Left lung (tissue), 10 donors: Measurements from ENCODE around the gene ZC3HAV1. TPM values are rescaled to one million over a fixed set of nuclear protein-coding genes. Genes with fewer than 3 reads are reported as not detected.
"Not testable (repeated sequence)": the region's sequence is repeated elsewhere in the genome, so short reads cannot be mapped to it uniquely, and the experiment has no call there.

ENCODE experiments used
- ATAC-seq: fragments of 200-7000 bp; cut with Tn5 transposase; one replicate; pipeline ENCODE4 v1.9.1; 2020; ENCODE audit warnings: moderate library complexity
- DNase-seq, 4 donors: peaks; one replicate each; pipeline ENCODE4 v3.0.0-alpha.2; 2013 to 2020
- H3K27ac ChIP-seq, 2 donors: fragments of 200-600 bp; sonication (generic) in 1 of 2; one replicate each; pipeline versions ENCODE4 v1.5.0 to v1.8.0; 2020 to 2021
- H3K27me3 ChIP-seq, 2 donors: fragments of 200-600 bp; sonication (generic) in 1 of 2; one replicate each; pipeline versions ENCODE4 v1.5.0 to v1.8.0; 2020 to 2021
- H3K36me3 ChIP-seq, 2 donors: fragments of 200-600 bp; sonication (generic) in 1 of 2; one replicate each; pipeline versions ENCODE4 v1.5.0 to v1.8.0; 2020 to 2021
- H3K4me1 ChIP-seq, 2 donors: fragments of 200-600 bp; one replicate each; pipeline ENCODE4 v1.8.0; 2021
- H3K4me3 ChIP-seq, 2 donors: fragments of 200-600 bp; sonication (generic) in 1 of 2; one replicate each; pipeline versions ENCODE4 v1.5.0 to v1.8.0; 2020 to 2021; ENCODE audit warnings: mild to moderate bottlenecking in 1 of 2
- H3K9me3 ChIP-seq, 2 donors: fragments of 200-600 bp; sonication (generic) in 1 of 2; one replicate each; pipeline versions ENCODE4 v1.5.0 to v1.8.0; 2020 to 2021
- intact Hi-C, 2 donors: fragments of 100-400 bp; cut with DNase I; formaldehyde crosslinking; loops; one replicate each; pipeline versions ENCODE4 v1.11.2 to v1.14.2; 2022
- polyA plus RNA-seq, 6 donors: library from polyadenylated mRNA; unstranded; fragments of 120-200 nt; gene quantifications; one replicate each; pipeline ENCODE4 v1.2.1, GENCODE V29; 2013; ENCODE audit not compliant: insufficient read length in 6 of 6
- total RNA-seq, 2 donors: library from RNA; stranded (reverse); fragmentation: NEBNext Ultra II Directional; extraction: Animal tissue kit (Norgen Biotek cat#: 25700); gene quantifications; one replicate each; pipeline ENCODE4 v1.2.1, GENCODE V29; 2021
- TF ChIP-seq, protein P1 (sequence below), 2 donors: fragments of 200-600 bp; sonication (generic) in 1 of 2; IDR thresholded peaks; one replicate each; pipeline versions ENCODE4 v1.5.0 to v1.8.0; 2021; ENCODE audit warnings: antibody characterized with exemption in 2 of 2
- donor health status: DM: no; HTN: yes; CAD: no.
- donor health status: DM: no; HTN: no; CAD: no.

The ZC3HAV1 gene
- total and polyA plus RNA-seq, 8 donors = 16.0 to 45.5 (median 22.4) TPM

GRCh38 chr7:139094596-139094995 lies 14.9 kb downstream of the ZC3HAV1 start:
- intact Hi-C loops = no loop called here
- peaks cover 0 to 80% of the 10 kb centered on the region in 2 donors for H3K4me1 ChIP-seq
- peak overlapping the region; percentile 51 to 65 for H3K27ac ChIP-seq
- peaks cover 0 to 35% of the 10 kb centered on the region in 2 donors for H3K36me3 ChIP-seq
- peak; percentile 37 for ATAC-seq
- no peak overlapping the region for H3K4me3 ChIP-seq
- DNase-seq = no peak
- TF ChIP-seq, protein P1, sequence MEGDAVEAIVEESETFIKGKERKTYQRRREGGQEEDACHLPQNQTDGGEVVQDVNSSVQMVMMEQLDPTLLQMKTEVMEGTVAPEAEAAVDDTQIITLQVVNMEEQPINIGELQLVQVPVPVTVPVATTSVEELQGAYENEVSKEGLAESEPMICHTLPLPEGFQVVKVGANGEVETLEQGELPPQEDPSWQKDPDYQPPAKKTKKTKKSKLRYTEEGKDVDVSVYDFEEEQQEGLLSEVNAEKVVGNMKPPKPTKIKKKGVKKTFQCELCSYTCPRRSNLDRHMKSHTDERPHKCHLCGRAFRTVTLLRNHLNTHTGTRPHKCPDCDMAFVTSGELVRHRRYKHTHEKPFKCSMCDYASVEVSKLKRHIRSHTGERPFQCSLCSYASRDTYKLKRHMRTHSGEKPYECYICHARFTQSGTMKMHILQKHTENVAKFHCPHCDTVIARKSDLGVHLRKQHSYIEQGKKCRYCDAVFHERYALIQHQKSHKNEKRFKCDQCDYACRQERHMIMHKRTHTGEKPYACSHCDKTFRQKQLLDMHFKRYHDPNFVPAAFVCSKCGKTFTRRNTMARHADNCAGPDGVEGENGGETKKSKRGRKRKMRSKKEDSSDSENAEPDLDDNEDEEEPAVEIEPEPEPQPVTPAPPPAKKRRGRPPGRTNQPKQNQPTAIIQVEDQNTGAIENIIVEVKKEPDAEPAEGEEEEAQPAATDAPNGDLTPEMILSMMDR (IDR thresholded peaks at IDR 0.05) = no peak
- no peaks in the 10 kb centered on the region for H3K9me3 ChIP-seq
- no peaks in the 10 kb centered on the region for H3K27me3 ChIP-seq

- TF ChIP-seq, protein P1 (IDR thresholded peaks at IDR 0.05) = no peak
- Histone ChIP-seq H3K27ac (peak overlapping the region; percentile 51 to 65), H3K9me3 (no peaks in the 10 kb centered on the region), H3K27me3 (no peaks in the 10 kb centered on the region), H3K4me3 (no peak overlapping the region), H3K4me1 (peaks cover 0 to 74% of the 10 kb centered on the region in 2 donors), H3K36me3 (peaks cover 0 to 40% of the 10 kb centered on the region in 2 donors)
- DNase-seq (no peak), ATAC-seq (no peak)
- intact Hi-C loops = no loop called here
These were observed 15.5 kb downstream of the ZC3HAV1 start for GRCh38 chr7:139094030-139094429.

DNA sequence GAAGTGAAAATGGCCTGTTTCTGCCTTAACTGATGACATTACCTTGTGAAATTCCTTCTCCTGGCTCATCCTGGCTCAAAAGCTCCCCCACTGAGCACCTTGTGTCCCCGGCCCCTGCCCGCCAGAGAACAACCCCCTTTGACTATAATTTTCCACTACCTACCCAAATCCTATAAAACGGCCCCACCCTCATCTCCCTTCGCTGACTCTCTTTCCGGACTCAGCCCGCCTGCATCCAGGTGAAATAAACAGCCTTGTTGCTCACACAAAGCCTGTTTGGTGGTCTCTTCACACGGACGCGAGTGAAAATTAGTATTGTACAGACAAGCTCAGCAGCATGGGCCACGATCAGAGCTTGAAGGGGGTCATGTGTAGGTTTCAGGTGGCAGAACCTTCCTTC lies 16.0 kb downstream of the ZC3HAV1 start:
- DNase-seq, ATAC-seq, intact Hi-C loops, H3K27me3 ChIP-seq, H3K9me3 ChIP-seq, H3K4me3 ChIP-seq, H3K27ac ChIP-seq: not testable (repeated sequence)
- H3K36me3 ChIP-seq = peaks cover 0 to 44% of the 10 kb centered on the region in 2 donors
- H3K4me1 ChIP-seq = peaks cover 0 to 69% of the 10 kb centered on the region in 2 donors

- Histone ChIP-seq H3K4me1 (peaks cover 0 to 57% of the 10 kb centered on the region in 2 donors), H3K27me3 (no peaks in the 10 kb centered on the region), H3K4me3 (no peak overlapping the region), H3K36me3 (peaks cover 0 to 44% of the 10 kb centered on the region in 2 donors), H3K27ac (no peak overlapping the region), H3K9me3 (no peaks in the 10 kb centered on the region)
- intact Hi-C loops = no loop called here
- TF ChIP-seq, protein P1 (IDR thresholded peaks at IDR 0.05) = no peak
- no peak for DNase-seq
- no peak for ATAC-seq
These were observed 17.3 kb downstream of the ZC3HAV1 start for GRCh38 chr7:139092090-139092796.

DNA sequence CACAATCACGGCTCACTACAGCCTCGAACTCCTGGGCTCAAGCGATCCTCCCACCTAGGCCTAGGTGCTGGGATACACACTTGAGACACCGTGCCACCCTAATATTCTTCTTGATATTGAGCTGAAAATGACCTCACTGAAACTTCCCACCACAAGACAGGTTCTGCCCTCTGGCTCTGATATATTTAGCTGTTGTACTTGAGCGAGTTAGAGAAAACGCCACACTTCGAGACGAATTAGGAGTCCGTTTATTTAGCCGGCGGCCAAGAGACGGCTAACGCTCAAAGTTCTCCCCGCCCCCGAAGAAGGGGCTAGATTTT lies 17.9 kb downstream of the ZC3HAV1 start:
- DNase-seq (no peak), ATAC-seq (no peak)
- H3K4me3 ChIP-seq = no peak overlapping the region
- H3K9me3 ChIP-seq = no peaks in the 10 kb centered on the region
- peaks cover 0 to 44% of the 10 kb centered on the region in 2 donors for H3K36me3 ChIP-seq
- H3K4me1 ChIP-seq = peaks cover 0 to 53% of the 10 kb centered on the region in 2 donors
- no peaks in the 10 kb centered on the region for H3K27me3 ChIP-seq
- H3K27ac ChIP-seq = no peak overlapping the region
- intact Hi-C loops = no loop called here
- TF ChIP-seq, protein P1 (IDR thresholded peaks at IDR 0.05) = no peak

GRCh38 chr7:139089118-139089517 lies 20.4 kb downstream of the ZC3HAV1 start:
- Histone ChIP-seq H3K4me1 (peaks cover 0 to 28% of the 10 kb centered on the region in 2 donors), H3K4me3 (no peak overlapping the region), H3K27ac (no peak overlapping the region), H3K36me3 (peaks cover 0 to 64% of the 10 kb centered on the region in 2 donors), H3K27me3 (no peaks in the 10 kb centered on the region), H3K9me3 (no peaks in the 10 kb centered on the region)
- DNase-seq (no peak), ATAC-seq (no peak)
- TF ChIP-seq, protein P1 (IDR thresholded peaks at IDR 0.05) = no peak
- intact Hi-C loops = no loop called here
